ENCODE data around the gene GNB3. TPM values are rescaled to one million over a fixed set of nuclear protein-coding genes. Genes with fewer than 3 reads are reported as not detected.

GNB3 gene
- total and polyA plus RNA-seq, 3 experiments from 2014 or later = 0.48 to 0.78 TPM; not detected in 1

DNA sequence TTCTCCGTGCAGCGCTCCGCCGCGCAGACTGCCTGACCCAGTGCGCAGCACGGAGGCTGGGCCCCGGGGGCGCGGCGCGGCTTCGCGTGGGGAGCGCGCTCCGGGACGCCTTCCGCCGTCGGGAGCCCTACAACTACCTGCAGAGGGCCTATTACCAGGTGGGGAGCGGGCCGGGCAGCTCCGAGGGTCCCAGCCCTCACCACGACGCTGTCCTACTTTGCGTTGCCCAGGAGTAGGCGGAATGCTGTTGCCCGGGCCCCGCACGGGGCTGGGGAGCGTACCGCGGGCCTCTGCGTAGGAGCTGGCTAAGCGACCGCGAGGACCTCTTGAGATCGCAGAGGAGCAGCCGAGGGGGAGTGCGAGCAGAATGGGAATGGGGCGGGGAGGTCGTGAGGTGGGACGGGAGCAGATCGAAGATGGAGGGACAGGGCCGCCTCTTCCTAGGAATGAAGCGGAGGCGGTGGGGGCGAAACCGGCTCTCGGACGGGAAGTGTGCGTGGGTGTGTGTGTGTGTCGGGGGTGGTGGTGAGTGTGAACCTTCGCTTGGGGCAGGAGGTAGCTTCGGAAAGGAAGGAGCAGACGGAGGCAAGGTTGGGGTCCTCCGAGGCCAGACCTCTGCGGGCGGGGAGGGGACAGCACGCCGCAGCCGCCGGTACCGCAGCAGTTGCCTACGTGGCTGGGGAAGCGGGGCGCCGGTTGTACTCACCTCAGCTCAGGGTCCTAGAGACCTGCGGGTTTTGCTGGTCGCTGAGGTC is 11.8 kb upstream of the GNB3 start:
- ChIA-PET POLR2A (interaction anchor here (0.6 to 3.1 kb wide), 7 partner anchors 23 to 375 kb away, joined by 3 to 23 read pairs (median 6); partner anchors contain the start of genes CDCA3, COPS7A, MLF2 and SPSB2), CTCF (interaction anchor here (0.9 to 5.8 kb wide), 8 partner anchors 13 to 106 kb away, joined by 3 to 34 read pairs (median 4); partner anchors contain the start of genes COPS7A, MLF2 and SPSB2)
- Mint-ChIP-seq H3K27ac (peak overlapping the region; percentile 64 to 94 (median 89)), H3K4me1 (peaks cover 15 to 25% (median 20%) of the 10 kb centered on the region in 3 donors), H3K4me3 (peak overlapping the region; percentile 83 to 97 (median 93)), H3K36me3 (peaks cover 0 to 17% (median 0%) of the 10 kb centered on the region in 3 donors), H3K9me3 (no peaks in the 10 kb centered on the region), H3K27me3 (peaks cover 29 to 44% of the 10 kb centered on the region in 2 donors)
- peaks cover 13% of the 10 kb centered on the region for H3K27me3 ChIP-seq (ENCODE audit: insufficient read depth, low read length, poor library complexity, severe bottlenecking)
- H3K27ac ChIP-seq (ENCODE audit: low read depth, low read length) = peak overlapping the region; percentile 78
- H3K4me1 ChIP-seq (ENCODE audit: insufficient read depth, low read length) = peaks cover 11% of the 10 kb centered on the region
- peak overlapping the region; percentile 75 for H3K4me3 ChIP-seq (ENCODE audit: low read length)
- no peaks in the 10 kb centered on the region for H3K36me3 ChIP-seq (ENCODE audit: insufficient read depth, low read length)
- DNase-seq = peak in 2 of 5 donors; percentile 14 to 24
- H3K9me3 ChIP-seq (ENCODE audit: low read length) = no peaks in the 10 kb centered on the region

DNA sequence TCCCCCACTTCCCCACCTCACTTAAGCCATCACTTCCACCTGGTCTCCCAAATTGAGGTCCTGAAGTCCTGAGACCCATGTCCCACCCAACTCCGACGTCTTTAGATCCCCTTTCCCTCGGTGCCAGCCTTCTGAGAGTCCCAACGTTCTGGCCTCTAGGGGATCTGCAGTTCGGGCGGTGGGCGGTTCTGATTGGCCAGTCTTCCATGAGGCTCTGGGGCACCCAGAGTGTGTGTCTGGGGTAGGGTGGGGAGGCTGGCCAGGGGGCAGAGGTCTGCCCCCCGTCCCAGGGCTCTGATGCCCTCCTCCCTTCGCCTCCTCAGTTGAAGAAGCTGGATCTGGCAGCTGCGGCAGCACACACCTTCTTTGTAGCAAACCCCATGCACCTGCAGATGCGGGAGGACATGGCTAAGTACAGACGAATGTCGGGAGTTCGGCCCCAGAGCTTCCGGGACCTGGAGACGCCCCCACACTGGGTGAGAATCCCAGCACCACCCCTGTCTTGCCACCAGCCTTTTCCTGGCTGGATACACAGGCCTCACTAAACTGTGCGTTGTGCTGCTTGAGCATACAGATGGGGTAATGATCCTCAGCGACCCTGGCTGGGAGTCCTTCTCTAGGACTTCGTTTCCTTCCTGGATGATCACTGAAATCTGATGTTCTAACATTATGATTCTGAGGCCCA is 11.0 kb upstream of the GNB3 start:
- POLR2A ChIA-PET = interaction anchor here (0.8 to 3.1 kb wide), 5 partner anchors 22 to 140 kb away, joined by 3 to 23 read pairs (median 9); partner anchors contain the start of genes CDCA3, COPS7A, MLF2 and TPI1
- Mint-ChIP-seq H3K36me3 (peaks cover 0 to 22% (median 0%) of the 10 kb centered on the region in 3 donors), H3K27me3 (peaks cover 26 to 38% of the 10 kb centered on the region in 2 donors), H3K4me1 (peaks cover 15 to 25% (median 20%) of the 10 kb centered on the region in 3 donors), H3K9me3 (no peaks in the 10 kb centered on the region), H3K27ac (peak overlapping the region in 7 of 8 donors; percentile 64 to 94 (median 89)), H3K4me3 (peak overlapping the region; percentile 83 to 97 (median 93))
- peak overlapping the region; percentile 78 for H3K27ac ChIP-seq (ENCODE audit: low read depth, low read length)
- H3K9me3 ChIP-seq (ENCODE audit: low read length) = no peaks in the 10 kb centered on the region
- H3K4me3 ChIP-seq (ENCODE audit: low read length) = peak overlapping the region; percentile 75
- no peaks in the 10 kb centered on the region for H3K36me3 ChIP-seq (ENCODE audit: insufficient read depth, low read length)
- H3K27me3 ChIP-seq (ENCODE audit: insufficient read depth, low read length, poor library complexity, severe bottlenecking) = peaks cover 11% of the 10 kb centered on the region
- H3K4me1 ChIP-seq (ENCODE audit: insufficient read depth, low read length) = peaks cover 11% of the 10 kb centered on the region
- no peak for DNase-seq
- CTCF ChIA-PET = interaction anchor here (0.5 to 5.8 kb wide), 7 partner anchors 13 to 242 kb away, joined by 3 to 34 read pairs (median 5); partner anchors contain the start of genes MLF2 and SPSB2

DNA sequence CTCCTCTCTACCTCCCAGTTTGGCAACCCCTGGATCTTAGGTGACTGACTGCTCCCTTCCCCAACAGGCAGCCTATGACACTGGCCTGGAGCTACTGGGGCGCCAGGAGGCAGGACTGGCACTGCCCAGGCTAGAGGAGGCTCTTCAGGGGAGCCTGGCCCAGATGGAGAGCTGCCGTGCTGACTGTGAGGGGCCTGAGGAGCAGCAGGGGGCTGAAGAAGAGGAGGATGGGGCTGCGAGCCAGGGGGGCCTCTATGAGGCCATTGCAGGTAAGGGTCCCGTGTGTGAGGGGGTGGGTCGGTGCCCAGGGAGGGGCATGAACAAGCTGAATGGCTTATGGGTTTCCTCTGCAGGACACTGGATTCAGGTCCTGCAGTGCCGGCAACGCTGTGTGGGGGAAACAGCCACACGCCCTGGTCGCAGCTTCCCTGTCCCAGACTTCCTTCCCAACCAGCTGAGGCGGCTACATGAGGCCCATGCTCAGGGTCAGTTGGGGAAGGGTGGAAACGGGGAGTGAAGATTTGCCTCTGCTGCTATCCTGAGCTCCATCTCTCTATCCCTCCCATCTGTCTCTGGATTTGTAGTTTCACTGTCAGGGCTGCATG is 10.3 kb upstream of the GNB3 start:
- peaks cover 4% of the 10 kb centered on the region for H3K27me3 ChIP-seq (ENCODE audit: insufficient read depth, low read length, poor library complexity, severe bottlenecking)
- no peak for DNase-seq
- no peak overlapping the region for H3K4me3 ChIP-seq (ENCODE audit: low read length)
- CTCF ChIA-PET = interaction anchor here (0.5 to 7.5 kb wide), 4 partner anchors 19 to 241 kb away, joined by 3 to 91 read pairs (median 12); partner anchors contain the start of genes CDCA3, MLF2, SPSB2 and USP5
- H3K36me3 ChIP-seq (ENCODE audit: insufficient read depth, low read length) = no peaks in the 10 kb centered on the region
- H3K9me3 ChIP-seq (ENCODE audit: low read length) = no peaks in the 10 kb centered on the region
- Mint-ChIP-seq H3K27me3 (peaks cover 19 to 31% of the 10 kb centered on the region in 2 donors), H3K36me3 (peaks cover 0 to 23% (median 0%) of the 10 kb centered on the region in 3 donors), H3K4me3 (peak overlapping the region; percentile 57 to 97 (median 91)), H3K9me3 (no peaks in the 10 kb centered on the region), H3K4me1 (peaks cover 14 to 24% (median 19%) of the 10 kb centered on the region in 3 donors), H3K27ac (peak overlapping the region in 4 of 8 donors; percentile 19 to 72 (median 32))
- peaks cover 11% of the 10 kb centered on the region for H3K4me1 ChIP-seq (ENCODE audit: insufficient read depth, low read length)
- H3K27ac ChIP-seq (ENCODE audit: low read depth, low read length) = no peak overlapping the region
- POLR2A ChIA-PET = interaction anchor here (3.1 kb wide), 1 partner anchor 21 kb away, joined by 23 read pairs; the partner anchor contains the start of genes CDCA3 and USP5

DNA sequence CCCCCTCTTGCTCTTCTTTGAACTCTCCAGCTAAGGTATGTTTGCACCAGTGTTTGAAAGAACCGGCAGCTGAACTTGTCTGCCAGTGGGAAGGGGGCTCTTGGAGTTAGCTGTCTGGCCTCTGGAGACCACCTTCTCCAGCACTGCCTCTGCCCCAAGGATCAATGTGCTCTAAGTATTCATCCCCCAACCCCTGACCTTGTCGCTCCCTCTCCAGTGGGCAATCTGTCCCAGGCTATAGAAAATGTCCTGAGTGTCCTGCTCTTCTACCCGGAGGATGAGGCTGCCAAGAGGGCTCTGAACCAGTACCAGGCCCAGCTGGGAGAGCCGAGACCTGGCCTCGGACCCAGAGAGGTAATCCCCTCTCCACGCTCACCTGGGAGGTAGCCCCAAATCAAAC is 9.7 kb upstream of the GNB3 start:
- Histone ChIP-seq H3K4me1 (ENCODE audit: insufficient read depth, low read length) (peaks cover 14% of the 10 kb centered on the region), H3K27me3 (ENCODE audit: insufficient read depth, low read length, poor library complexity, severe bottlenecking) (peaks cover 3% of the 10 kb centered on the region), H3K36me3 (ENCODE audit: insufficient read depth, low read length) (no peaks in the 10 kb centered on the region), H3K9me3 (ENCODE audit: low read length) (no peaks in the 10 kb centered on the region), H3K4me3 (ENCODE audit: low read length) (no peak overlapping the region), H3K27ac (ENCODE audit: low read depth, low read length) (no peak overlapping the region)
- Mint-ChIP-seq H3K27me3 (peaks cover 15 to 27% of the 10 kb centered on the region in 2 donors), H3K9me3 (no peaks in the 10 kb centered on the region), H3K4me3 (peak overlapping the region in 6 of 7 donors; percentile 44 to 84 (median 48)), H3K4me1 (peaks cover 15 to 24% (median 17%) of the 10 kb centered on the region in 3 donors), H3K36me3 (peaks cover 0 to 23% (median 0%) of the 10 kb centered on the region in 3 donors), H3K27ac (peak overlapping the region in 3 of 8 donors; percentile 19 to 54 (median 51))
- no peak for DNase-seq
- POLR2A ChIA-PET = no interaction called here
- CTCF ChIA-PET = interaction anchor here (2.1 to 7.5 kb wide), 2 partner anchors 18 to 78 kb away, joined by 10 to 91 read pairs; partner anchors contain the start of genes CDCA3, MLF2 and USP5

DNA sequence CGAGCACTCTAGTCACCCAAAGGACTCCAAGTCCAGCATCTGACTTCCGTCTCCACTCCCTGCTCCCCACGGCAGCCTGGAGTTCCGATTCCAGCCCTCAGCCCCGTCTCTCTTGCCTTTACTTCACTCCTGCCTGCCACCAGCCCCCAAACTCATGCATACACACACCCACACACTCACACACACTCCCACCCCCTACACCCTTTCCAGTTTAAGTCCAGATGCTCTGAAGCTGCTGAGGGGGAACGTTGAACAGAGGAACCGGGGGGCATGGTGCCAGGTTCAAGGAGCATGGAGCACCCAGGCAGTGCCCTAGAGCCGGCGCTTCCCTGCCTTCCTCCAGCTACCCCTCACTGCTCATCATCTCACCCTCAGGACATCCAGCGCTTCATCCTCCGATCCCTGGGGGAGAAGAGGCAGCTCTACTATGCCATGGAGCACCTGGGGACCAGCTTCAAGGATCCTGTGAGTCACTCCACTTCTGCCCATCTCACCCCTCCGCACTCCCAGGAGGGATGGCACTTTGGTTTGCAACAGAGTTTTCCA is 9.2 kb upstream of the GNB3 start:
- Histone ChIP-seq H3K4me3 (ENCODE audit: low read length) (no peak overlapping the region), H3K4me1 (ENCODE audit: insufficient read depth, low read length) (peaks cover 17% of the 10 kb centered on the region), H3K27me3 (ENCODE audit: insufficient read depth, low read length, poor library complexity, severe bottlenecking) (peaks cover 3% of the 10 kb centered on the region), H3K27ac (ENCODE audit: low read depth, low read length) (no peak overlapping the region), H3K36me3 (ENCODE audit: insufficient read depth, low read length) (no peaks in the 10 kb centered on the region), H3K9me3 (ENCODE audit: low read length) (no peaks in the 10 kb centered on the region)
- peak overlapping the region in 1 of 8 donors; percentile 29 for H3K27ac Mint-ChIP-seq
- H3K9me3 Mint-ChIP-seq = no peaks in the 10 kb centered on the region
- ChIA-PET CTCF (interaction anchor here (2.1 to 7.5 kb wide), 3 partner anchors 18 to 78 kb away, joined by 10 to 91 read pairs (median 14); partner anchors contain the start of genes CDCA3, MLF2, SPSB2 and USP5), POLR2A (interaction anchor here (0.7 kb wide), 1 partner anchor 27 kb away, joined by 3 read pairs; no protein-coding TSS in a partner anchor)
- H3K4me1 Mint-ChIP-seq = peaks cover 15 to 24% (median 17%) of the 10 kb centered on the region in 3 donors
- DNase-seq = no peak
- peaks cover 0 to 23% (median 0%) of the 10 kb centered on the region in 3 donors for H3K36me3 Mint-ChIP-seq
- peak overlapping the region in 1 of 7 donors; percentile 79 for H3K4me3 Mint-ChIP-seq
- peaks cover 12 to 22% of the 10 kb centered on the region in 2 donors for H3K27me3 Mint-ChIP-seq

DNA sequence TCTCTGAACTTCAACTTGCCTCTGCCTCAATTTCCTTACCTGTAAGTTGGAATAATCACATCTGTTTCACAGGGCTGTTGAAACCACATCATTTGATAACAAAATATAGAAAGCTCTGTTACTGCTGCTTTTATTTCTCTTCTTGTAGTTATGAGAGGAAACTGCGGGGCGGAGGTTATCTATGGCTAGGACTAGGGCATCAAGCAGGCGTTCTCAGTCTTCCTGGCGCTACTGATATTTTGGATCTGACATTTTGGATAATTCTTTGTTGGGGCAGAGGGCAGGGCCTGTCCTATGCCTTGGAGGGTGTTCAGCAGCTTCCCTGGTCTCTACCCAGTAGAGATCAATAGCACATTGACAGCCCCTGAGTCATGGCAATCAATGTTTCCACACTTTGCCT is 8.6 kb upstream of the GNB3 start:
- H3K27ac Mint-ChIP-seq = no peak overlapping the region
- no peak for DNase-seq
- peaks cover 15 to 24% (median 16%) of the 10 kb centered on the region in 3 donors for H3K4me1 Mint-ChIP-seq
- ChIA-PET POLR2A (interaction anchor here (0.7 kb wide), 1 partner anchor 26 kb away, joined by 3 read pairs; no protein-coding TSS in a partner anchor), CTCF (interaction anchor here (1.5 to 7.5 kb wide), 4 partner anchors 17 to 79 kb away, joined by 3 to 91 read pairs (median 12); partner anchors contain the start of genes CDCA3, MLF2, SPSB2 and USP5)
- Histone ChIP-seq H3K4me3 (ENCODE audit: low read length) (no peak overlapping the region), H3K9me3 (ENCODE audit: low read length) (no peaks in the 10 kb centered on the region), H3K27me3 (ENCODE audit: insufficient read depth, low read length, poor library complexity, severe bottlenecking) (peaks cover 3% of the 10 kb centered on the region), H3K27ac (ENCODE audit: low read depth, low read length) (no peak overlapping the region), H3K4me1 (ENCODE audit: insufficient read depth, low read length) (peaks cover 17% of the 10 kb centered on the region), H3K36me3 (ENCODE audit: insufficient read depth, low read length) (no peaks in the 10 kb centered on the region)
- peaks cover 0 to 23% (median 0%) of the 10 kb centered on the region in 3 donors for H3K36me3 Mint-ChIP-seq
- no peaks in the 10 kb centered on the region for H3K9me3 Mint-ChIP-seq
- peak overlapping the region in 2 of 7 donors; percentile 33 to 54 for H3K4me3 Mint-ChIP-seq
- H3K27me3 Mint-ChIP-seq = peaks cover 12 to 19% of the 10 kb centered on the region in 2 donors

Data from CD8-positive, alpha-beta memory T cell (primary cell).